ENCODE data around the gene TSPEAR. TPM values are rescaled to one million over a fixed set of nuclear protein-coding genes. Genes with fewer than 3 reads are reported as not detected.

The TSPEAR gene
- total RNA-seq, 2 donors from 2014 or later = 0.85 TPM; not detected in 1

GRCh38 chr21:44741921-44742320 is 30.5 kb upstream of the TSPEAR start:
- Histone ChIP-seq H3K36me3 (no peaks in the 10 kb centered on the region), H3K9me3 (no peaks in the 10 kb centered on the region), H3K4me1 (replicated peaks) (no peaks in the 10 kb centered on the region), H3K4me3 (no peak overlapping the region), H3K27me3 (replicated peaks; ENCODE audit: insufficient read depth) (no peaks in the 10 kb centered on the region), H3K27ac (no peak overlapping the region)
- no peak for TF ChIP-seq POLR2A (IDR thresholded peaks at IDR 0.05)
- no peak for TF ChIP-seq POLR2AphosphoS5 (IDR thresholded peaks at IDR 0.05)
- TF ChIP-seq CTCF (IDR thresholded peaks at IDR 0.05) = no peak
- intact Hi-C loops (cut with DNase I) = no loop called here
- no peak for DNase-seq (ENCODE audit: low spot score)
- WGBS = 91% methylated on average over 3 of the region's 3 CpGs

GRCh38 chr21:44740742-44741141 is 29.4 kb upstream of the TSPEAR start:
- intact Hi-C loops (cut with DNase I) = no loop called here
- no peaks in the 10 kb centered on the region for H3K9me3 ChIP-seq
- DNase-seq (ENCODE audit: low spot score) = no peak
- no peak for TF ChIP-seq POLR2A (IDR thresholded peaks at IDR 0.05)
- no peak for TF ChIP-seq CTCF (IDR thresholded peaks at IDR 0.05)
- TF ChIP-seq POLR2AphosphoS5 (IDR thresholded peaks at IDR 0.05) = no peak
- H3K36me3 ChIP-seq = no peaks in the 10 kb centered on the region
- no peak overlapping the region for H3K4me3 ChIP-seq
- H3K27me3 ChIP-seq (replicated peaks; ENCODE audit: insufficient read depth) = no peaks in the 10 kb centered on the region
- WGBS = 83% methylated on average over 7 of the region's 7 CpGs
- H3K27ac ChIP-seq = no peak overlapping the region
- H3K4me1 ChIP-seq (replicated peaks) = peaks cover 3% of the 10 kb centered on the region

- no peak for TF ChIP-seq POLR2AphosphoS5 (IDR thresholded peaks at IDR 0.05)
- no peak for TF ChIP-seq POLR2A (IDR thresholded peaks at IDR 0.05)
- TF ChIP-seq CTCF (IDR thresholded peaks at IDR 0.05) = no peak
These were observed 27.9 kb upstream of the TSPEAR start for GRCh38 chr21:44739316-44739715.

GRCh38 chr21:44738621-44739020 is 27.2 kb upstream of the TSPEAR start:
- peaks cover 3% of the 10 kb centered on the region for H3K4me1 ChIP-seq (replicated peaks)
- H3K36me3 ChIP-seq = no peaks in the 10 kb centered on the region
- no peak overlapping the region for H3K27ac ChIP-seq
- H3K9me3 ChIP-seq = no peaks in the 10 kb centered on the region
- no peak for DNase-seq (ENCODE audit: low spot score)
- no peak overlapping the region for H3K4me3 ChIP-seq
- H3K27me3 ChIP-seq (replicated peaks; ENCODE audit: insufficient read depth) = no peaks in the 10 kb centered on the region
- no peak for TF ChIP-seq POLR2A (IDR thresholded peaks at IDR 0.05)
- TF ChIP-seq POLR2AphosphoS5 (IDR thresholded peaks at IDR 0.05) = no peak
- TF ChIP-seq CTCF (IDR thresholded peaks at IDR 0.05) = no peak
- 94% methylated on average over 3 of the region's 3 CpGs for WGBS
- intact Hi-C loops (cut with DNase I) = no loop called here

More at GRCh38 chr21:44739316-44739715, 27.9 kb upstream of the TSPEAR start:
- H3K4me1 ChIP-seq (replicated peaks) = peaks cover 3% of the 10 kb centered on the region
- intact Hi-C loops (cut with DNase I) = no loop called here
- no peaks in the 10 kb centered on the region for H3K9me3 ChIP-seq
- H3K27me3 ChIP-seq (replicated peaks; ENCODE audit: insufficient read depth) = no peaks in the 10 kb centered on the region
- no peaks in the 10 kb centered on the region for H3K36me3 ChIP-seq
- H3K4me3 ChIP-seq = no peak overlapping the region
- no peak for DNase-seq (ENCODE audit: low spot score)
- WGBS = 82% methylated on average over 1 of the region's 1 CpG
- H3K27ac ChIP-seq = no peak overlapping the region

- H3K27me3 ChIP-seq (replicated peaks; ENCODE audit: insufficient read depth) = no peaks in the 10 kb centered on the region
- intact Hi-C loops (cut with DNase I) = no loop called here
- peaks cover 3% of the 10 kb centered on the region for H3K4me1 ChIP-seq (replicated peaks)
- no peak for DNase-seq (ENCODE audit: low spot score)
- 70% methylated on average over 3 of the region's 3 CpGs for WGBS
- no peak for TF ChIP-seq CTCF (IDR thresholded peaks at IDR 0.05)
- TF ChIP-seq POLR2A (IDR thresholded peaks at IDR 0.05) = no peak
- no peak for TF ChIP-seq POLR2AphosphoS5 (IDR thresholded peaks at IDR 0.05)
- H3K27ac ChIP-seq = no peak overlapping the region
- no peaks in the 10 kb centered on the region for H3K36me3 ChIP-seq
- H3K4me3 ChIP-seq = no peak overlapping the region
- no peaks in the 10 kb centered on the region for H3K9me3 ChIP-seq
These were observed 26.5 kb upstream of the TSPEAR start for GRCh38 chr21:44737706-44738354.

All from prostate gland (tissue), 2 donors.